K562 (cell line): Measurements from ENCODE around the gene NEK2. TPM values are rescaled to one million over a fixed set of nuclear protein-coding genes. Genes with fewer than 3 reads are reported as not detected.

Experiments used
- BRD4 ChIP-seq: fragments of 200-600 bp; sonication (generic); IDR thresholded peaks from 2 replicates; pipeline ENCODE4 v1.6.1; 2017; ENCODE audit warnings: inconsistent platforms
- CHCHD3 ChIP-seq: fragments of 250-450 bp; sonication (Bioruptor Pico); IDR thresholded peaks from 2 replicates; pipeline ENCODE4 v2.1.2; 2022; ENCODE audit warnings: mild to moderate bottlenecking
- CHD2 ChIP-seq: IDR thresholded peaks from 2 replicates; pipeline ENCODE4 v1.6.1; 2011; ENCODE audit warnings: low read depth, low read length
- HNRNPL ChIP-seq: fragments of 200-400 bp; formaldehyde crosslinking; IDR thresholded peaks from 2 replicates; pipeline ENCODE4 v1.6.1; 2017; ENCODE audit warnings: low read depth, mild to moderate bottlenecking, low read length
- KLF16 ChIP-seq: IDR thresholded peaks from 2 replicates; pipeline ENCODE4 v1.6.1; 2016; ENCODE audit warnings: antibody characterized with exemption
- ZFP30 ChIP-seq: fragments of 250-450 bp; sonication (Bioruptor Pico); IDR thresholded peaks from 2 replicates; pipeline ENCODE4 v1.8.0; 2022; ENCODE audit warnings: moderate library complexity, mild to moderate bottlenecking, inconsistent platforms, borderline replicate concordance
- ZNF184 ChIP-seq: sonication (generic); formaldehyde crosslinking; IDR thresholded peaks from 2 replicates; pipeline ENCODE4 v1.5.0; 2020; ENCODE audit warnings: missing genetic modification reagents
- ZNF253 ChIP-seq: fragments of 250-450 bp; sonication (Bioruptor Pico); conservative IDR thresholded peaks from 2 replicates; pipeline ENCODE4 v1.6.1; 2021; ENCODE audit warnings: mild to moderate bottlenecking
- polyA plus RNA-seq, 8 experiments: library from polyadenylated mRNA; depleted of rRNA in 4 of 8; stranded (reverse) in 5 of 8; unstranded in 3 of 8; fragments of >200 nt; fragmentation: Nextera tagmentation in 2 of 8; fragmentation: Illumina TruSeq in 1 of 8; extraction: Ambion mirVana in 2 of 8; extraction: Trizol in 1 of 8; gene quantifications; 2 replicates each; pipeline versions ENCODE4 v1.2.1 to v1.2.3, GENCODE V29; 2011 to 2014; ENCODE audit warnings: inconsistent platforms in 1 of 8, missing spikeins in 1 of 8
- total RNA-seq, 7 experiments: library from RNA; depleted of rRNA in 6 of 7; stranded (reverse); fragments of >200 nt in 6 of 7; fragmentation: Illumina TruSeq in 2 of 7; extraction: Trizol in 2 of 7; gene quantifications; 2 replicates each; pipeline versions ENCODE4 v1.2.1 to v1.2.3, GENCODE V29; 2011 to 2021; ENCODE audit warnings: low replicate concordance in 1 of 7
- TF ChIP-seq, protein P1 (sequence below): fragments of 450-650 bp; IDR thresholded peaks from 2 replicates; pipeline ENCODE4 v1.6.1; 2016; ENCODE audit warnings: antibody characterized with exemption
- TF ChIP-seq, protein P2 (sequence below): sonication (generic); formaldehyde crosslinking; IDR thresholded peaks from 2 replicates; pipeline ENCODE4 v1.8.0; 2022; ENCODE audit warnings: mild to moderate bottlenecking, missing genetic modification reagents, borderline replicate concordance
- TF ChIP-seq, protein P3 (sequence below): fragments of 250-450 bp; sonication (Bioruptor Pico); IDR thresholded peaks from 2 replicates; pipeline ENCODE4 v1.5.0; 2020; ENCODE audit warnings: mild to moderate bottlenecking
- TF ChIP-seq, protein P4 (sequence below): fragments of 150-350 bp; conservative IDR thresholded peaks from 2 replicates; pipeline ENCODE4 v1.6.1; 2014; ENCODE audit warnings: low read length

Gene NEK2
- total and polyA plus RNA-seq, 9 of the 15 experiments (the other 6 are each of a cell fraction or from before 2014, with no cell fraction given), result 30.0 to 74.7 (median 66.4) TPM

DNA sequence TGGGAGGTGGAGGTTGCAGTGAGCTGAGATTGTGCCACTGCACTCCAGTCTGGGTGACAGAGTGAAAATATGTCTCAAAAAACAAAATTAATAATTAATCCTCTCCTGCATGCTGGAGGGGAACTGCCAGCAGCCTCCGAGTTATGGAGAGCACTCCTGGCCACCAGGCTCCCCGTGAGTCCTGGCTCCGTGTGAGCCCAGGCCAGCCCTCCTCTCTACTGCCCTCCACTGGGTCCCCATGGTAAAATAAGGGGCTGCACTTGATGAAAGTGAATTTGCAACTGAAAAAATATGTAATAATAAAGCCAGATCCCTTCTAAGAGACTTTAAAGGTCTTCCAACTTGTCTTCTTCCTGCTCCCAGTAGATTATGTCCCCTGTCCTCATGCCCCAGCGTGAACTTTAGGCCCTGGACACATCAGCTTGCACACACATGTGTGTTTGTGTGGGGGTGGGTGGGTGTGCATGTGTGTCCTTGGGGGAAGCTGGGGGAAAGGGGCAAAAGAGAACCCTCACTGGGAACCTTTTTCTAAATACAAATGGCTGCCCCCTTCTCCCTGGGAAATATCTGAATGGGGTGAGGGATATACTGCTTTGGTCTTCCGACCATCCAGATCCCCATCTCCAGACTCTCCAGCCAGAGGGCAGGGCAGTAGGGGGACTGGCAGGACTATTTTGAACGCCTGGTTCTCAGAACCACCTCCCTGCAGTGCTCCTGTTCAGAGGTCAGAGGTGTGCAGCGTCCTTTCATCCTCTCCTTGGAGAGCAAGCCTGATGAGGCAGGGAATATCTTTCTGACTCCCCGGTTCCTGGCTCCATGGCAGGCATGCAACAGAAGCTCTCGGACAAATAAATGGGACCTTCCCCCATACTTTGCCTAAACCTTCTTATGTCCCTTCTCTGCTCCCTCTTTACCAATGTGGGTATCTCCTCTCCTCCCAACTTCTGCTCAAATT is 26.2 kb downstream of the NEK2 start (continued):
- TF ChIP-seq, protein P1, sequence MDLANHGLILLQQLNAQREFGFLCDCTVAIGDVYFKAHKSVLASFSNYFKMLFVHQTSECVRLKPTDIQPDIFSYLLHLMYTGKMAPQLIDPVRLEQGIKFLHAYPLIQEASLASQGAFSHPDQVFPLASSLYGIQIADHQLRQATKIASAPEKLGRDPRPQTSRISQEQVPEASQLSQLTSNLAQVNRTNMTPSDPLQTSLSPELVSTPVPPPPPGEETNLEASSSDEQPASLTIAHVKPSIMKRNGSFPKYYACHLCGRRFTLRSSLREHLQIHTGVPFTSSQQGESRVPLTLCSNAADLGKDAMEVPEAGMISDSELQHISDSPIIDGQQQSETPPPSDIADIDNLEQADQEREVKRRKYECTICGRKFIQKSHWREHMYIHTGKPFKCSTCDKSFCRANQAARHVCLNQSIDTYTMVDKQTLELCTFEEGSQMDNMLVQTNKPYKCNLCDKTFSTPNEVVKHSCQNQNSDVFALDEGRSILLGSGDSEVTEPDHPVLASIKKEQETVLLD, result no peak
- TF ChIP-seq, protein P2, sequence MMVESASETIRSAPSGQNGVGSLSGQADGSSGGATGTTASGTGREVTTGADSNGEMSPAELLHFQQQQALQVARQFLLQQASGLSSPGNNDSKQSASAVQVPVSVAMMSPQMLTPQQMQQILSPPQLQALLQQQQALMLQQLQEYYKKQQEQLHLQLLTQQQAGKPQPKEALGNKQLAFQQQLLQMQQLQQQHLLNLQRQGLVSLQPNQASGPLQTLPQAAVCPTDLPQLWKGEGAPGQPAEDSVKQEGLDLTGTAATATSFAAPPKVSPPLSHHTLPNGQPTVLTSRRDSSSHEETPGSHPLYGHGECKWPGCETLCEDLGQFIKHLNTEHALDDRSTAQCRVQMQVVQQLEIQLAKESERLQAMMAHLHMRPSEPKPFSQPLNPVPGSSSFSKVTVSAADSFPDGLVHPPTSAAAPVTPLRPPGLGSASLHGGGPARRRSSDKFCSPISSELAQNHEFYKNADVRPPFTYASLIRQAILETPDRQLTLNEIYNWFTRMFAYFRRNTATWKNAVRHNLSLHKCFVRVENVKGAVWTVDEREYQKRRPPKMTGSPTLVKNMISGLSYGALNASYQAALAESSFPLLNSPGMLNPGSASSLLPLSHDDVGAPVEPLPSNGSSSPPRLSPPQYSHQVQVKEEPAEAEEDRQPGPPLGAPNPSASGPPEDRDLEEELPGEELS (CRISPR knock-in tag), result no peak
- TF ChIP-seq KLF16, result 0 out of 2 replicates have a peak, but pooled peaks have one; percentile 17
- TF ChIP-seq ZNF184 (CRISPR knock-in tag), result no peak
- no peak for TF ChIP-seq ZNF253
- TF ChIP-seq CHD2, result no peak
- TF ChIP-seq BRD4, result no peak
- no peak for TF ChIP-seq CHCHD3 (CRISPR knock-in tag)
- no peak for TF ChIP-seq HNRNPL
- TF ChIP-seq ZFP30 (CRISPR knock-in tag), result no peak
- TF ChIP-seq, protein P3, sequence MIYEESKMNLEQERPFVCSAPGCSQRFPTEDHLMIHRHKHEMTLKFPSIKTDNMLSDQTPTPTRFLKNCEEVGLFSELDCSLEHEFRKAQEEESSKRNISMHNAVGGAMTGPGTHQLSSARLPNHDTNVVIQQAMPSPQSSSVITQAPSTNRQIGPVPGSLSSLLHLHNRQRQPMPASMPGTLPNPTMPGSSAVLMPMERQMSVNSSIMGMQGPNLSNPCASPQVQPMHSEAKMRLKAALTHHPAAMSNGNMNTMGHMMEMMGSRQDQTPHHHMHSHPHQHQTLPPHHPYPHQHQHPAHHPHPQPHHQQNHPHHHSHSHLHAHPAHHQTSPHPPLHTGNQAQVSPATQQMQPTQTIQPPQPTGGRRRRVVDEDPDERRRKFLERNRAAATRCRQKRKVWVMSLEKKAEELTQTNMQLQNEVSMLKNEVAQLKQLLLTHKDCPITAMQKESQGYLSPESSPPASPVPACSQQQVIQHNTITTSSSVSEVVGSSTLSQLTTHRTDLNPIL (CRISPR knock-in tag), result no peak
- TF ChIP-seq, protein P4, sequence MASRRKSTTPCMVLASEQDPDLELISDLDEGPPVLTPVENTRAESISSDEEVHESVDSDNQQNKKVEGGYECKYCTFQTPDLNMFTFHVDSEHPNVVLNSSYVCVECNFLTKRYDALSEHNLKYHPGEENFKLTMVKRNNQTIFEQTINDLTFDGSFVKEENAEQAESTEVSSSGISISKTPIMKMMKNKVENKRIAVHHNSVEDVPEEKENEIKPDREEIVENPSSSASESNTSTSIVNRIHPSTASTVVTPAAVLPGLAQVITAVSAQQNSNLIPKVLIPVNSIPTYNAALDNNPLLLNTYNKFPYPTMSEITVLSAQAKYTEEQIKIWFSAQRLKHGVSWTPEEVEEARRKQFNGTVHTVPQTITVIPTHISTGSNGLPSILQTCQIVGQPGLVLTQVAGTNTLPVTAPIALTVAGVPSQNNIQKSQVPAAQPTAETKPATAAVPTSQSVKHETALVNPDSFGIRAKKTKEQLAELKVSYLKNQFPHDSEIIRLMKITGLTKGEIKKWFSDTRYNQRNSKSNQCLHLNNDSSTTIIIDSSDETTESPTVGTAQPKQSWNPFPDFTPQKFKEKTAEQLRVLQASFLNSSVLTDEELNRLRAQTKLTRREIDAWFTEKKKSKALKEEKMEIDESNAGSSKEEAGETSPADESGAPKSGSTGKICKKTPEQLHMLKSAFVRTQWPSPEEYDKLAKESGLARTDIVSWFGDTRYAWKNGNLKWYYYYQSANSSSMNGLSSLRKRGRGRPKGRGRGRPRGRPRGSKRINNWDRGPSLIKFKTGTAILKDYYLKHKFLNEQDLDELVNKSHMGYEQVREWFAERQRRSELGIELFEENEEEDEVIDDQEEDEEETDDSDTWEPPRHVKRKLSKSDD, result no peak
